HepG2 (cell line): ENCODE results near the gene MAP2K6. TPM values are rescaled to one million over a fixed set of nuclear protein-coding genes. Genes with fewer than 3 reads are reported as not detected.

Experiments used
- ATAC-seq: fragments of 200-7000 bp; cut with Tn5 transposase; 3 replicates; pipeline ENCODE4 v1.9.1; 2020; ENCODE audit warnings: mild to moderate bottlenecking, moderate library complexity
- BruUV-seq: library from RNA; stranded (reverse); fragments of 400-500 nt; replicated peaks from 2 replicates; lab custom pipeline; 2021; lab: Mats Ljungman, UMichigan
- CTCF ChIA-PET: fragments of 300-600 bp; formaldehyde crosslinking; extraction: SDS; loops from one replicate; lab custom pipeline; 2021; ENCODE audit warnings: low total read pairs, inconsistent platforms, low intra/inter-chr PET ratio; lab: Yijun Ruan, JAX
- POLR2A ChIA-PET: fragments of 350-600 bp; sonication (Branson Sonifier 250); formaldehyde crosslinking; loops from one replicate; lab custom pipeline; 2020; ENCODE audit warnings: antibody characterized with exemption, inconsistent platforms; lab: Yijun Ruan, JAX
- DNase-seq: peaks from one replicate; pipeline ENCODE4 v3.0.0-alpha.2; 2015; ENCODE audit warnings: low spot score
- FAIRE-seq: peaks from 3 replicates; lab custom pipeline; 2011; peaks lifted over from hg19 to GRCh38; lab: Jason Lieb, UNC
- H2AFZ ChIP-seq: one replicate; pipeline ENCODE4 v1.6.1; 2011; ENCODE audit warnings: low read length, inconsistent platforms
- H3K27ac ChIP-seq: fragments of 300-600 bp; 3 replicates; pipeline ENCODE4 v1.8.0; 2011; ENCODE audit warnings: mixed run types, mild to moderate bottlenecking, mixed read lengths, low read length, inconsistent platforms; ENCODE audit not compliant: insufficient read depth; ENCODE audit errors: extremely low read length
- H3K27me3 ChIP-seq, 2 experiments: fragments of 200-600 bp in 1 of 2; 2 replicates in 1 of 2; 3 replicates in 1 of 2; pipeline versions ENCODE4 v1.6.0 to v1.8.0; 2011; ENCODE audit warnings: low read length in 2 of 2, mild to moderate bottlenecking in 2 of 2, moderate library complexity in 2 of 2, inconsistent platforms in 1 of 2; ENCODE audit not compliant: insufficient read depth in 2 of 2, control insufficient read depth in 1 of 2
- H3K36me3 ChIP-seq, 2 experiments: fragments of 200-600 bp in 1 of 2; replicated peaks in 1 of 2; 2 replicates in 1 of 2; 3 replicates in 1 of 2; pipeline versions ENCODE4 v1.5.1 to v1.8.0; 2011; ENCODE audit warnings: low read length in 2 of 2, inconsistent platforms in 1 of 2; ENCODE audit not compliant: insufficient read depth in 2 of 2, control insufficient read depth in 1 of 2
- H3K4me1 ChIP-seq: 2 replicates; pipeline ENCODE4 v1.5.1; 2012; ENCODE audit warnings: low read length, inconsistent platforms; ENCODE audit not compliant: insufficient read depth
- H3K4me2 ChIP-seq: 2 replicates; pipeline ENCODE4 v1.6.0; 2011; ENCODE audit warnings: low read depth, low read length, inconsistent platforms
- H3K4me3 ChIP-seq, 3 experiments: fragments of 200-600 bp in 1 of 3; sonication (generic), shearing (Covaris generic) in 1 of 3; replicated peaks in 1 of 3; 2 replicates each; pipeline ENCODE4 v1.5.1; 2011 to 2016; ENCODE audit warnings: low read length in 3 of 3, inconsistent platforms in 2 of 3, low read depth in 2 of 3, mild to moderate bottlenecking in 2 of 3, control low read depth in 1 of 3, mixed read lengths in 1 of 3; ENCODE audit not compliant: insufficient read depth in 1 of 3
- H3K79me2 ChIP-seq: one replicate; pipeline ENCODE4 v1.6.1; 2011; ENCODE audit warnings: low read length, inconsistent platforms; ENCODE audit not compliant: insufficient read depth
- H3K9ac ChIP-seq: 2 replicates; pipeline ENCODE4 v1.6.0; 2011; ENCODE audit warnings: mild to moderate bottlenecking, low read depth, low read length, inconsistent platforms; ENCODE audit not compliant: insufficient read depth
- H3K9me3 ChIP-seq: 2 replicates; pipeline ENCODE4 v1.5.1; 2012; ENCODE audit warnings: mild to moderate bottlenecking, low read length
- H4K20me1 ChIP-seq: 2 replicates; pipeline ENCODE4 v1.6.0; 2011; ENCODE audit warnings: inconsistent platforms, mild to moderate bottlenecking, low read length, moderate library complexity; ENCODE audit not compliant: insufficient read depth
- AKAP8 ChIP-seq: sonication (generic); formaldehyde crosslinking; IDR thresholded peaks from 2 replicates; pipeline ENCODE4 v1.5.1; 2020; ENCODE audit warnings: mild to moderate bottlenecking, missing genetic modification reagents
- BATF2 ChIP-seq: sonication (generic); formaldehyde crosslinking; IDR thresholded peaks from 2 replicates; pipeline ENCODE4 v1.8.0; 2022; ENCODE audit warnings: mild to moderate bottlenecking, missing genetic modification reagents, moderate library complexity
- CBX2 ChIP-seq, 2 experiments: fragments of 200-600 bp in 1 of 2; sonication (generic); formaldehyde crosslinking in 1 of 2; IDR thresholded peaks; 2 replicates each; pipeline versions ENCODE4 v1.7.0 to v1.8.1; 2018 to 2022; ENCODE audit warnings: low read depth in 2 of 2, low read length in 1 of 2, mild to moderate bottlenecking in 1 of 2, missing genetic modification reagents in 1 of 2
- CEBPG ChIP-seq: IDR thresholded peaks from 2 replicates; pipeline ENCODE4 v1.6.1; 2016
- HMGA1 ChIP-seq: sonication (generic); formaldehyde crosslinking; conservative IDR thresholded peaks from 2 replicates; pipeline ENCODE4 v1.4.0; 2020; ENCODE audit warnings: missing genetic modification reagents
- KLF15 ChIP-seq: sonication (generic); formaldehyde crosslinking; IDR thresholded peaks from 2 replicates; pipeline ENCODE4 v1.8.1; 2023; ENCODE audit warnings: borderline replicate concordance, mild to moderate bottlenecking, inconsistent platforms, missing genetic modification reagents, mixed read lengths
- MIXL1 ChIP-seq: IDR thresholded peaks from 2 replicates; pipeline ENCODE4 v1.6.1; 2016
- NFIC ChIP-seq: IDR thresholded peaks from 2 replicates; pipeline ENCODE4 v1.6.1; 2012; ENCODE audit warnings: mild to moderate bottlenecking, low read length, inconsistent platforms
- SMAD1 ChIP-seq: sonication (generic); formaldehyde crosslinking; IDR thresholded peaks from 2 replicates; pipeline ENCODE4 v1.4.0; 2020; ENCODE audit warnings: missing genetic modification reagents, low read depth, mild to moderate bottlenecking, borderline replicate concordance
- SMC3 ChIP-seq: IDR thresholded peaks from 2 replicates; pipeline ENCODE4 v1.6.1; 2011; ENCODE audit warnings: low read length, improper control_type of control experiment
- STAG1 ChIP-seq: sonication (generic); formaldehyde crosslinking; IDR thresholded peaks from 2 replicates; pipeline ENCODE4 v1.4.0; 2020; ENCODE audit warnings: missing genetic modification reagents
- TAF1 ChIP-seq: sonication (generic); formaldehyde crosslinking; IDR thresholded peaks from 2 replicates; pipeline ENCODE4 v1.4.0; 2020; ENCODE audit warnings: missing genetic modification reagents
- ZBTB25 ChIP-seq: IDR thresholded peaks from 2 replicates; pipeline ENCODE4 v1.6.1; 2018; ENCODE audit warnings: missing genetic modification reagents
- ZNF280B ChIP-seq: sonication (generic); formaldehyde crosslinking; IDR thresholded peaks from 2 replicates; pipeline ENCODE4 v1.5.0; 2020; ENCODE audit warnings: missing genetic modification reagents, mild to moderate bottlenecking, borderline replicate concordance
- ZNF546 ChIP-seq: sonication (generic); formaldehyde crosslinking; conservative IDR thresholded peaks from 2 replicates; pipeline ENCODE4 v1.8.1; 2023; ENCODE audit warnings: mild to moderate bottlenecking, missing genetic modification reagents
- WGBS: methylation state at CpG from one replicate; pipeline ENCODE4 v1.1.6; 2017; ENCODE audit warnings: low lambda C conversion rate; 5-methylcytosine and 5-hydroxymethylcytosine counted together
- in situ Hi-C: cut with HindIII; loops from 2 replicates; pipeline ENCODE4 v1.10.0; 2017; ENCODE audit warnings: low pct_unique_long_range_greater_than_20kb; ENCODE audit not compliant: extremely low pct_ligation_motif_present
- intact Hi-C: fragments of 100-400 bp; cut with micrococcal nuclease; formaldehyde crosslinking; loops from one replicate; pipeline ENCODE4 v1.10.0; 2022; ENCODE audit not compliant: unreplicated experiment
- polyA plus RNA-seq, 8 experiments: library from polyadenylated mRNA; depleted of rRNA in 3 of 8; stranded (reverse) in 7 of 8; unstranded in 1 of 8; fragments of >200 nt; fragmentation: Illumina TruSeq in 4 of 8; extraction: Trizol in 4 of 8; gene quantifications; 2 replicates each; pipeline versions ENCODE4 v1.2.1 to v1.2.3, GENCODE V29; 2011 to 2016; ENCODE audit warnings: low read depth in 4 of 8, missing spikeins in 1 of 8, mixed read lengths in 1 of 8; ENCODE audit not compliant: insufficient read depth in 1 of 8
- total RNA-seq, 5 experiments: library from RNA; depleted of rRNA; stranded (reverse); fragments of >200 nt; fragmentation: Illumina TruSeq; extraction: Trizol; gene quantifications; 2 replicates each; pipeline ENCODE4 v1.2.3, GENCODE V29; 2016; ENCODE audit warnings: low read depth in 1 of 5

The MAP2K6 gene
- total and polyA plus RNA-seq, 2 of the 13 experiments (the other 11 are each of a cell fraction or from before 2014, with no cell fraction given) = 5.1 to 33.6 TPM

GRCh38 chr17:69518951-69519350 lies 104.5 kb downstream of the MAP2K6 start:
- Histone ChIP-seq H3K27ac (no peak overlapping the region), H3K4me2 (no peak overlapping the region), H2AFZ (no peak overlapping the region), H4K20me1 (no peaks in the 10 kb centered on the region), H3K79me2 (no peaks in the 10 kb centered on the region), H3K4me3 (no peak overlapping the region), H3K4me1 (no peaks in the 10 kb centered on the region), H3K27me3 (no peaks in the 10 kb centered on the region), H3K36me3 (peaks cover 0 to 4% of the 10 kb centered on the region in 2 experiments; a peak in 2 of 5 replicates), H3K9me3 (no peaks in the 10 kb centered on the region), H3K9ac (no peak overlapping the region)
- no TSS peak for BruUV-seq
- no peak for TF ChIP-seq SMAD1 (CRISPR knock-in tag)
- TF ChIP-seq TAF1 (CRISPR knock-in tag) = no peak
- 98% methylated on average over 5 of the region's 5 CpGs for WGBS
- no peak for ATAC-seq
- CTCF ChIA-PET = no interaction called here
- FAIRE-seq = no peak
- DNase-seq = no peak
- in situ Hi-C loops = no loop called here
- intact Hi-C loops = no loop called here
- POLR2A ChIA-PET = no interaction called here

- CTCF ChIA-PET = interaction anchor here (1.2 to 1.6 kb wide), 2 partner anchors 165 to 188 kb away, joined by 5 to 6 read pairs; no protein-coding TSS in a partner anchor
- DNase-seq (peak; percentile 58), ATAC-seq (peak; percentile 87), FAIRE-seq (peak; percentile 70)
- H3K36me3 ChIP-seq = peaks cover 0 to 4% of the 10 kb centered on the region in 2 experiments; a peak in 2 of 5 replicates
- no peak overlapping the region for H3K27ac ChIP-seq
- no peak overlapping the region for H2AFZ ChIP-seq
- intact Hi-C loops (loop anchor here (1.0 to 5.0 kb wide), 4 partner anchors 111 to 188 kb away; partner anchors contain the start of gene MAP2K6), in situ Hi-C loops (loop anchor here (5.0 kb wide), 1 partner anchor 186 kb away; no protein-coding TSS in a partner anchor)
- H3K4me2 ChIP-seq = no peak overlapping the region
- no peak overlapping the region for H3K4me3 ChIP-seq
- no peak overlapping the region for H3K9ac ChIP-seq
- WGBS = 70% methylated on average over 7 of the region's 7 CpGs
- no peaks in the 10 kb centered on the region for H3K79me2 ChIP-seq
- no peaks in the 10 kb centered on the region for H3K9me3 ChIP-seq
- H4K20me1 ChIP-seq = no peaks in the 10 kb centered on the region
- H3K27me3 ChIP-seq = no peaks in the 10 kb centered on the region
- POLR2A ChIA-PET = interaction anchor here (1.1 kb wide), 1 partner anchor 21 kb away, joined by 4 read pairs; no protein-coding TSS in a partner anchor
- H3K4me1 ChIP-seq = no peaks in the 10 kb centered on the region
- no TSS peak for BruUV-seq
- TF ChIP-seq STAG1 (CRISPR knock-in tag) (peak; percentile 83), ZBTB25 (CRISPR knock-in tag) (no peak), AKAP8 (no peak), CEBPG (CRISPR knock-in tag) (peak; percentile 67), CBX2 (IDR thresholded peaks at IDR 0.05; ENCODE audit: low read depth, low read length) (no peak), CBX2 (CRISPR knock-in tag; IDR thresholded peaks at IDR 0.05; ENCODE audit: low read depth) (no peak), ZNF546 (CRISPR knock-in tag) (no peak), NFIC (no peak), ZNF280B (CRISPR knock-in tag) (no peak), HMGA1 (CRISPR knock-in tag) (no peak), SMC3 (peak; percentile 86), KLF15 (CRISPR knock-in tag) (no peak), BATF2 (CRISPR knock-in tag) (no peak), MIXL1 (0 out of 2 replicates have a peak, but pooled peaks have one; percentile 59)
These were observed 108.9 kb downstream of the MAP2K6 start for GRCh38 chr17:69523244-69523861.
